ENCODE data around the gene ENHO.

DNA sequence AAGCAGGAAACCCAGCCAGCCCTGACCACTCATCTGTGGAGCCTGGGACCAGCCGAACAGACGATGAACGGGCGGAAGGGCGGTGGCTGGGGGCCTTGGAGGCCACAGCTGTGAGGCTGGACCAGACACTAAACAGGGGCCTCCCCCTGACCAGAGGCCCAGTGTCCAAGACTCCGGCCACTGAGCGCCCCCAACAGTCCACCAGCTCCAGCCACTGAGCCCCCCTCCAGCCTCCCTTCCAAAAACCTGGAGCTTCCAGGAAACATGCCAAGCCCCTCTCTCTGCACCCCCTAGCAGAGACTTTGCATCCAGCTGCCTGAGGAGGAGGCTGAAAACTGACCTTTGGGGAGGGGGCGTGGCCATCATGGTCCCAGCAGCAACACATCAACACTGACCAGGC is 43.5 kb upstream of the ENHO start:
- TF ChIP-seq, protein P1, sequence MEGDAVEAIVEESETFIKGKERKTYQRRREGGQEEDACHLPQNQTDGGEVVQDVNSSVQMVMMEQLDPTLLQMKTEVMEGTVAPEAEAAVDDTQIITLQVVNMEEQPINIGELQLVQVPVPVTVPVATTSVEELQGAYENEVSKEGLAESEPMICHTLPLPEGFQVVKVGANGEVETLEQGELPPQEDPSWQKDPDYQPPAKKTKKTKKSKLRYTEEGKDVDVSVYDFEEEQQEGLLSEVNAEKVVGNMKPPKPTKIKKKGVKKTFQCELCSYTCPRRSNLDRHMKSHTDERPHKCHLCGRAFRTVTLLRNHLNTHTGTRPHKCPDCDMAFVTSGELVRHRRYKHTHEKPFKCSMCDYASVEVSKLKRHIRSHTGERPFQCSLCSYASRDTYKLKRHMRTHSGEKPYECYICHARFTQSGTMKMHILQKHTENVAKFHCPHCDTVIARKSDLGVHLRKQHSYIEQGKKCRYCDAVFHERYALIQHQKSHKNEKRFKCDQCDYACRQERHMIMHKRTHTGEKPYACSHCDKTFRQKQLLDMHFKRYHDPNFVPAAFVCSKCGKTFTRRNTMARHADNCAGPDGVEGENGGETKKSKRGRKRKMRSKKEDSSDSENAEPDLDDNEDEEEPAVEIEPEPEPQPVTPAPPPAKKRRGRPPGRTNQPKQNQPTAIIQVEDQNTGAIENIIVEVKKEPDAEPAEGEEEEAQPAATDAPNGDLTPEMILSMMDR (IDR thresholded peaks at IDR 0.05), result no peak
- TF ChIP-seq EZH2 (IDR thresholded peaks at IDR 0.05) (no peak), EZH2phosphoT487 (IDR thresholded peaks at IDR 0.05) (no peak)
